IPS-11a (cell line): ENCODE data around the gene CDH23.
A peak's percentile ranks its signal among the peaks of the same experiment; 100 is the strongest.
"Not testable (repeated sequence)": the region's sequence is repeated elsewhere in the genome, so short reads cannot be mapped to it uniquely, and the experiment has no call there.

ENCODE experiments used
- H3K4me3 ChIP-seq: one replicate; pipeline ENCODE4 v1.5.1; 2013; ENCODE audit warnings: low read depth, low read length, control low read depth

Gene CDH23

GRCh38 chr10:71396711-71397295 lies at the start of gene CDH23:
CDH23 (plus strand) TSS chr10:71396920; CDS start chr10:71439832, 42,912 bp downstream.
- peak within 1 kb of the TSS; percentile 44 for H3K4me3 ChIP-seq

- H3K4me3 ChIP-seq: no peak overlapping the region
Measured at GRCh38 chr10:71347587-71348395, 48.9 kb upstream of the CDH23 start.

DNA sequence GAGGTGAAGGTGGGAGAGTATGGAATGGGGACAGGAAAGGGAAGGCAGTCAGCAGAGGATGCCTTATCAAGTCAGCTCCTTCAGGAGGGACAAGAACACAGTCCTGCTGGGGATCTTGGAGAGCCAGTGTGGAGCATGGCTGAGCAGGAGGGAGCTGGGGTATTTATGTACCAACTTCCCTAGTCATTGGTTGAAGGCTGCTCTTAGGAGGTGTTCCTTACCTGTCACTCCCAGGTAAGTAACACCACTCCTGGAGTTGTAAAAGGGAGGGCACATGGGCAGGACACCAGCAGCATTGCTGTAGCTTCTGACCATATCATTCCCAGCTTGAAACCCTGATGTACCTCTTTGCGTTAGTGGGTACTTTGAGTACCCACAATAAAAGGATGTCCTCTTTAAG lies 47.9 kb upstream of the CDH23 start:
- no peak overlapping the region for H3K4me3 ChIP-seq

- no peak overlapping the region for H3K4me3 ChIP-seq
Measured at GRCh38 chr10:71349406-71349805, 47.3 kb upstream of the CDH23 start.

- H3K4me3 ChIP-seq: no peak overlapping the region
Measured at GRCh38 chr10:71351087-71351486, 45.6 kb upstream of the CDH23 start.

DNA sequence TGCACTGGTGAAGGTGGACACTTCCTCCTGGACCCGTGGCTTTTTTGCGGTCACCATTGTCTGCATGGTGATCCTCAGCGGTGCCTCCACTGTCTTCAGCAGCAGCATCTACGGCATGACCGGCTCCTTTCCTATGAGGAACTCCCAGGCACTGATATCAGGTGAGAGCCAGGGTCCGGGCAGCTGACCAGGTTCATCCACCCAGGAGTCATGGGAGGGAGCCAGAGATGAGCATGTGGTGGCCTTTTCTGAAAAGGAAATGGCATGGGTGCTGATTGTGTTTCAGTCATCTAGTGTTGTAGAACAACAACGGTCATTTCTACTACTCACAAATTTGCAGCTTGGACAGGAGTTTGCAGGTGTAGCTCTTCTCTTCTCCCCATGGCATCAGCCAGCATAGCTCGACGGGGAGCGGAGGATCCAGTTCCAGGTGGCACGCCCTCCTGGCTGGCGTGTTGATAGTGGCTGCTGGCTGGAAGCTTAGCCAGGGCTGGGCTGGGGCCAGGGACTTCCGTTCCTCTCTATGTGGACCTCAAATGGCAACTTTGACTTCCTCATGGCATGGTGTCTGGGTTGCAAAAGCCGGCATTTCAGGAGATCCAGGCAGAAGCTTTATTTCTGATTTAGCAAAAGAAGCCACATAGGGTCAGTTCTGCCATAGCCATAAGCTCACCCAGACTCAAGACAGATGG lies 44.9 kb upstream of the CDH23 start:
- H3K4me3 ChIP-seq: no peak overlapping the region

DNA sequence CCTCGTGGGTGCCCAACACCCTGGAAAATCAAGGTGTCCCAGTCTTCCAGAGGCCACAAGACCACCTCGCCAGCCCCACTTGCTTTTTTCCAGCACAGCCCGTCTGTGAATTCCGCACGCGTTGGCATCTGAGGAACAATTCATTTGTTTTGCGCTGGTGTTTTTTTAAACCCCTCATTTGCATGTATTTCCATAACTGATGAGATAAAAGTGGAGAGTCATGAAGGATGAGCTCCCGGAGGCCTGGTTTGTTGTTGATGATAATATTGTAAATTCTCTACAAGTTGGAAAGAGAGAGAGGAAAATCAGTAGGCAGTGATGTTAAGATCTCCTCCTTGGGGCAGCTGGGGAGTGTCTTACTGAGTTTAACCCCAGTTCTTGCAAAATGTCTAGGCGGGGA lies 43.1 kb upstream of the CDH23 start:
- H3K4me3 ChIP-seq: no peak overlapping the region

DNA sequence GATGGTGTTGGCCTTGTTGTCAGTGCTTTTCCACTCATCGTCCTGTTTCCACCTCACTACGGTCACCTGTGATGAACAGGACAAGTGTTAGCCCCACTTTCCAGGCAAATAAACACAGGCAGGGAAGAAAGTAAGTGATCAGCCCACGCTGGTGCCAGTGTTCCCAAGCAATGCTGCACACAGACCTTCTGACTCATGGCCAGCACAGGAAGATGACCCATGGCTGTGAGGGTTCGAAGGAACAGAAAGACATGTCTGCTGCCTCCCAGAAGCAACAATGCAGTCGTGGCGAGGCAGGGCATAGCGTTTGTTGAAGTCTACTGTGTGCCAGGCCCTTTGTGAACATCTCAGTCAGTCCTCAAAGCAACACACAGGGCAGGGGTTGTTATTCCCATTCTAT lies 41.9 kb upstream of the CDH23 start:
- no peak overlapping the region for H3K4me3 ChIP-seq

GRCh38 chr10:71355886-71356285 lies 40.8 kb upstream of the CDH23 start:
- no peak overlapping the region for H3K4me3 ChIP-seq

DNA sequence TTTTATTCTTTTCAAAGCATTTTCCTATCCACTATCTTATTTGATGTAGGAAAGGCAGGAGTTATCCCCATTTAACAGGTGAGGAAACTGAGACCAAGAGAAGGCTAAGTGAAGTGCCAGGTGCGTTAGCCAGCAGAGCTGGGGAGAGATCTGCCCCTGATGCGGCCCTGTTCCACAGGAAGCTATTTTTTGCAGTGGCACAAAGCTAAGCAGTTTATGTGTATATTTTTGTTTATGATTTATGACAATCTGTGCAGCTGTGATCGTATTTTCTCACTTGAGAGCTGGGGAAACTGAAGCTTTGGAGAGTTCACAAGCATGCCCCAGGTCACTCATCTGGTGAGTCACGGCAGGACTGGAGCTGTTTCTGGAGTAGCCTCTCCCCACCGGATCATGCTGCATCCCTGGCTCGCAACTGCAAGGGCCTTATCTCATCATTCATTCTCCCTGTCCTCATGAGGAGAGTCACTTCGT lies 38.9 kb upstream of the CDH23 start:
- H3K4me3 ChIP-seq: no peak overlapping the region

GRCh38 chr10:71358277-71358676 lies 38.4 kb upstream of the CDH23 start:
- H3K4me3 ChIP-seq: no peak overlapping the region

DNA sequence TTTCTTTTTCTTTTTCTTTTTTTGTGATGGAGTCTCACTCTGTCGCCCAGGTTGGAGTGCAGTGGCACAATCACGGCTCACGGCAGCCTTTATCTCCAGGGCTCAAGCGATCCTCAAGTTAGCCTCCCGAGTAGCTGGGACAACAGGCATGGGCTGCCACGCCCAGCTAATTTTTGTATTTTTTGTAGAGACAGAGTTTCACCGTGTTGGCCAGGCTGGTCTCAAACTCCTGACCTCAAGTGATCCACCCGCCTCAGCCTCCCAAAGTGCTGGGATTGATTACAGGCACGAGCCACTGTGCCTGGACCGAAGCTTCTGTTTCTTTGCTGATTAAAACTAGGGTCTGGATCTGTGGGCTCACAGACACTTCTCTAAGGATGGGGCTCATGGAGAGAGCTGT lies 37.8 kb upstream of the CDH23 start:
- H3K4me3 ChIP-seq: not testable (repeated sequence)

DNA sequence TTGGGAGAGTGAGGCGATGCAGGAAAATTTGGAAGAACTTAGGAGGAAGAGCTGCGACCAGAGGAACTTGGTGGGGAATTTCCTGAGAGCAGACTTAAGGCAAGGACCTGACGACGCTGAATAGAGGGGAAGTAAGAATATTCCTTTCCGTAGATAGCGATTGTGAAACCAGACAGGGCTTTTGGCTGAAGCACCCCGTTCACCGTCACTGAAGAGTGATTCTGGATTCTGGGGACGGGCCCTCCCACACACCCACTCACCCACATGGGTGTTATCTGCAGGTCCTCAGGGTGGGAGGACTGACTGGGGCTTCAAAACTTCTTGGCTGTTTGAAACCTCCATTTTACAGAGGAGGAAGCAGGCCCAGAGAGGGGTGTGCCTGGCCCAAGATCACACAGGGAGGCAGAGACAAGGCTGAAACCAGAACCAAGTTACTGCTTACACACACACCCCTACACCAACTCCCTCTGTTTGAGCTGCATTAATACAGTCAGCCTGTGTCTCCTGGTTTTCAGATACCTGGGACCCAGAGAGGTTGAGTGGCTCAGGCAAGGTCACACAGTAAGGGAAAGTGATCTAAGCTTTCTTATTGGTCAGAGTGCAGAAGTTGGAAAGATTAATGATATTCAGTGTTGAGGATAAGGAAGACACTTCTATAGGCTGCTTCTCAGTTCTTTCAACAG lies 37.2 kb upstream of the CDH23 start:
- no peak overlapping the region for H3K4me3 ChIP-seq

- no peak overlapping the region for H3K4me3 ChIP-seq
Measured at GRCh38 chr10:71360735-71361134, 36.0 kb upstream of the CDH23 start.

DNA sequence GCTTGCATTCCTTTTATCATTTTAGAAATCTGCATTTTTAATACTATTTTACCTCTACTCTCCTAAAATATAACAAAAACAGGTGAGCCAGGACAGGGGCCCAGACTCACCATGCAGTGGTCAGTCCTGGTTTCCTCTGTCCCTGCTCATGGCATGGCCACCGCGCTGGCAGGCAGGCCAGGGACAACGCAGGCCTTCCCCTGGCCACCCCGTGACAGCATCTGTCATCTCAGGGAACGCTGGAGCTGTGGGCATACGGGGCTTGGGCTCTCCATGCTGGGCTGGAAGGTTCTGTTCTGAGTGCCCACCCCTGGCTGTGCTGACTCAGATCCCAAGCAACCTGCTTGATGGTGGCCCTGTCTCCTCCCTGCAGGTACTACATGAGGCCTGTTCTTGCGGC lies 35.1 kb upstream of the CDH23 start:
- no peak overlapping the region for H3K4me3 ChIP-seq

DNA sequence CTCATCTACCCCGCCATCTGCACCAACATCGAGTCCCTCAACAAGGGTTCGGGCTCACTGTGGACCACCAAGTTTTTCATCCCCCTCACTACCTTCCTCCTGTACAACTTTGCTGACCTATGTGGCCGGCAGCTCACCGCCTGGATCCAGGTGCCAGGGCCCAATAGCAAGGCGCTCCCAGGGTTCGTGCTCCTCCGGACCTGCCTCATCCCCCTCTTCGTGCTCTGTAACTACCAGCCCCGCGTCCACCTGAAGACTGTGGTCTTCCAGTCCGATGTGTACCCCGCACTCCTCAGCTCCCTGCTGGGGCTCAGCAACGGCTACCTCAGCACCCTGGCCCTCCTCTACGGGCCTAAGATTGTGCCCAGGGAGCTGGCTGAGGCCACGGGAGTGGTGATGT lies 34.6 kb upstream of the CDH23 start:
- no peak overlapping the region for H3K4me3 ChIP-seq

GRCh38 chr10:71363936-71364335 lies 32.8 kb upstream of the CDH23 start:
- no peak overlapping the region for H3K4me3 ChIP-seq

- H3K4me3 ChIP-seq: no peak overlapping the region
Measured at GRCh38 chr10:71365366-71365765, 31.4 kb upstream of the CDH23 start.

DNA sequence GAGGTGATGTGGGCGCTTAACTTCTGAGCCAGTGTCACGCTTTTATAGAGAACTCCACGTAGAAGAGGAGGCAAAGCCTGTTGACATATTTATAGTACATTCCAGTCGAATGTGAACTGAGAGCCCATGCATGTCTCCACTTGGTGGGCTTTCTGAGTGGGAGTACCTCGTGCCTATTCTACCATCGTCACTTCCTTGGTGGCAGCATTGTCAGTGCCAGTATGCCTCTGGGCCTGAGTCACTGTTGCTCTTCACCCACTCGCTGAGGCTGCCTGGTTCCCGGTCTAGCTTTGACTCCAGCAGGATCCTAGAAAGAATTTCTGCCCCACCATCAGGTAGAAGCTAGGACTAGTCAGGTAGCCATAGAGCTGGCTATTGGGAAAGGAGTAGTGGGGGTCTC lies 30.0 kb upstream of the CDH23 start:
- no peak overlapping the region for H3K4me3 ChIP-seq

DNA sequence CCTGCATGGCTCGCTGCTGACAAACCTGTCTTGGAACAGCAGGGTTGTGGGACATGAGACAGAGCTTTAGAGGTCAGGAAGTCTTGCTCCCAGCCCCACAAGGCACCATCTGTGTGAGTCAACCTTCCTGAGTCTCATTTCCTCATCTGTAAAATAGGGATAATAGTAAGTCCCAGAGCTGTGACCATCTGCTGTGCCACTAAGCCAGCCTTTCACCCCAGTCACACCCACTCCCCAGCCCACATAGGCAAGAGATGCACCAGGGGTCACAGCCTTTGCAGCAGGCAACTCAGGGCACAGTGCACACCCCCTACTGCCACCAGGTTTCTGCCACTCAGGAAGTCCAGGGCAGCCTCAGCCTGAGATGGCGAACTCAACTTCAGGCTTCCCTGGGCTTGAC lies 29.4 kb upstream of the CDH23 start:
- H3K4me3 ChIP-seq: no peak overlapping the region

- no peak overlapping the region for H3K4me3 ChIP-seq
Measured at GRCh38 chr10:71368176-71368575, 28.5 kb upstream of the CDH23 start.
